ENCODE measurements around the gene LILRA1. TPM values are rescaled to one million over a fixed set of nuclear protein-coding genes. Genes with fewer than 3 reads are reported as not detected.
"Not testable (repeated sequence)": the region's sequence is repeated elsewhere in the genome, so short reads cannot be mapped to it uniquely, and the experiment has no call there.

LILRA1 gene
- total RNA-seq, 1 donor from 2014 or later = not detected

DNA sequence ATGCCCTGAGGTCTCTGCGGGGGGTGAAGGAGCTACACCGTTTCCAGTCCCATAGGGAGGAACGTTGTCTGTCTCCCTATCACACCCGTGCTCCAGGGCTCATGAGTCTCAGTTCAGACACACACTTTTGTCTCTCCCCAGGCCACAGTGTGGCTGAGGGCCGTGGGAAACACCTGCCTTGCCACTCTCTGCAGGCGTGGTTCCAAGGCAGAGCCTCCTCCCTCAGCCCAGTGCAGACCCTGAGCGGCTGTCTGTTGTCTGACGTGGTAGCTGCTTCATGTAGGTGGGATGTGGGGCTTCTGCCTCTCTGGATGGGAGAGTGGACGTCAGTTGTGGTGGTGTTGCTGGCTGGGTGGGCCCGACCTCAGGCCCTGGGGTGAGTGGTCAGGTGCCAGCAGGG lies 30.8 kb downstream of the LILRA1 start:
- DNase-seq (ENCODE audit: low read depth, low spot score) = not testable (repeated sequence)

DNA sequence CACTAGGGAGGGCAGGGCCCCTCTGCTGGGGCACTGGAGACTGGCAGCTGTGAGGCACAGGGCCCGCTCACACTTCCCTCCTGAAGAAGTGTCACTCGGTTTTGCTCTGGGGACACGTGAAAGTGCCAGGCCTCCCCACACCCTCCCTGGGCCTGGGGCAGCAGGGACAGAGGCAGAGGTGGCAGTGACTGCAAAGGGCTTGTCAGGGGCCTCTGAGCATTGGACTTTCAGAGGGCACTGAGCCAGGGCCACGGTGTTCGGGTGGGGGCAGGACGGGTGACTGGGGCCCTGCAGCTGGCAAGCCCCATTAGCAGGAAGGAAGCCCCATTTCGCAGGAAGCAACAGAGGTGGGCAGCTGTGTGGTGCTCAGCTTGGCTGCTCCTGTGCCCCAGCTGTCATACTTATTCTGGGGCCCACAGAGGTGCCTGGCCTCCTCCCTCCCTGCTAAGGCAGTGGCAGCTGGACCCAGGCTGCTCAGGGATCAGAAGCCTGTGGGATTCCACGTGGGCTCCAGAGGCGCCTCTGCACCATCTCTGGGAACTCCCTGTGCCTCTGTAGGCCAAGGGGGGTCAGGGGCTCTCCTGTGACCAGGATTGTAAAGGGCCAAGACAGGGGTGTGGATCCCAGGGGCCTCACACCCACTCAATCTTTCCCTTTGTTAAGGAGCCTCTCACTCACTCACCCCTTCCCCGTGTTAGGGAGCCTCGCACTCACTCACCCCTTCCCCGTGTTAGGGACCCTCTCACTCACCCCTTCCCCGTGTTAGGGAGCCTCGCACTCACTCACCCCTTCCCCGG lies 31.7 kb downstream of the LILRA1 start:
- not testable (repeated sequence) for DNase-seq (ENCODE audit: low read depth, low spot score)

- no peak for DNase-seq (ENCODE audit: low read depth, low spot score)
Observed at GRCh38 chr19:54626757-54627156, 33.3 kb downstream of the LILRA1 start.

GRCh38 chr19:54627912-54628311 lies 34.5 kb downstream of the LILRA1 start:
- not testable (repeated sequence) for DNase-seq (ENCODE audit: low read depth, low spot score)

DNA sequence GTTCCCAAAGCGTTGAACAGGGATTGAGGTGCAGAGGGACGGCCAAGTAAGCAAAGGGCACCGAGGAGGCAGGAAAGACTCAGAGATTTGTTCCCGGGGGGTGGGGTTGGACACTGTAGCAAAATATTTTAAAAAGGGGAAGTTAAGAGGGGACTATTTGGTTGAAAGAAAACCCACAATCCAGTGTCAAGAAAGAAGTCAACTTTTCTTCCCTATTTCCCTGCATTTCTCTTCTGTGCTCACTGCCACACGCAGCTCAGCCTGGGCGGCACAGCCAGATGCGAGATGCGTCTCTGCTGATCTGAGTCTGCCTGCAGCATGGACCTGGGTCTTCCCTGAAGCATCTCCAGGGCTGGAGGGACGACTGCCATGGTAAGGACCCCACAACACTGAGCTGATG lies 36.8 kb downstream of the LILRA1 start, which contains the start of gene LILRB1:
Gene LILRB1 (plus strand): TSS at position 223 of the 400 bp plus-strand sequence. CDS start 590 bp downstream, outside the sequence.
- not testable (repeated sequence) for DNase-seq (ENCODE audit: low read depth, low spot score)

DNA sequence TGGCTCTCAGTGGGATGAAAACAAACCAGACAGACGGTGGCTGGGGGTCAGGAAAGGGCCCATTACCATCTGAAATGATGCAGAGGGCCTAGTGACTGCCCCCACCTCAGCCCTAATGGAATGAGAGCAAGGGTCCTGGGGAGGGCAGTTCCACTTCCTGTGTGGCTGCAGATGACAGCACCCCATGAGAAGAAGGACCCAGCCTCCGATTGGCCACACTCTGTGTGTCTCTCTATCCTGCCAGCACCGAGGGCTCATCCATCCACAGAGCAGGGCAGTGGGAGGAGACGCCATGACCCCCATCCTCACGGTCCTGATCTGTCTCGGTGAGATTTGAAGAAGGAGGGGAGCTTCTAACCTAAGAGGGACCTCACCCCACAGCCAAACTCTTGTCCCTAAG lies 37.4 kb downstream of the LILRA1 start:
- DNase-seq (ENCODE audit: low read depth, low spot score) = no peak

GRCh38 chr19:54631489-54632337 lies 38.3 kb downstream of the LILRA1 start:
- not testable (repeated sequence) for DNase-seq (ENCODE audit: low read depth, low spot score)

GRCh38 chr19:54632517-54632916 lies 39.1 kb downstream of the LILRA1 start:
- not testable (repeated sequence) for DNase-seq (ENCODE audit: low read depth, low spot score)

DNA sequence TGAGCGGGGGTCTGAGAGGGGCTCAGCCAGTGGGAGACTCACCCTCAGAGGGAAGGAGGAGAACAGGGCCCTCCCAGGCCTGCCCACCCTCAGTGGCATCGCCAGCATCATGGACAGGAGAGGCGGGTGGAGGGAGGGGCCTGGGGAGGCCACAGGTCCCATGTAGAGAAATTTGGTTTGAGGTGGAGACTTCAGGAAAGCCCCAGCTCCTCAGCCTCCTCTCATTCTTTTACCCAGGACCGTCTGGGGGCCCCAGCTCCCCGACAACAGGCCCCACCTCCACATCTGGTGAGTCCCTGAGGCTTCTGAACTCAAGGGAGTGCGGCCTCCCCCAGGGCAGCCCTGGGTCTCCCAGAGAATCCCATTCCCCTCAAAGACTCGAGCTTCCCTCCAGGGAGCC lies 40.0 kb downstream of the LILRA1 start:
- no peak for DNase-seq (ENCODE audit: low read depth, low spot score)

GRCh38 chr19:54636081-54636480 lies 42.6 kb downstream of the LILRA1 start:
- not testable (repeated sequence) for DNase-seq (ENCODE audit: low read depth, low spot score)

- DNase-seq (ENCODE audit: low read depth, low spot score) = no peak
Observed at GRCh38 chr19:54638683-54639082, 45.3 kb downstream of the LILRA1 start.

DNA sequence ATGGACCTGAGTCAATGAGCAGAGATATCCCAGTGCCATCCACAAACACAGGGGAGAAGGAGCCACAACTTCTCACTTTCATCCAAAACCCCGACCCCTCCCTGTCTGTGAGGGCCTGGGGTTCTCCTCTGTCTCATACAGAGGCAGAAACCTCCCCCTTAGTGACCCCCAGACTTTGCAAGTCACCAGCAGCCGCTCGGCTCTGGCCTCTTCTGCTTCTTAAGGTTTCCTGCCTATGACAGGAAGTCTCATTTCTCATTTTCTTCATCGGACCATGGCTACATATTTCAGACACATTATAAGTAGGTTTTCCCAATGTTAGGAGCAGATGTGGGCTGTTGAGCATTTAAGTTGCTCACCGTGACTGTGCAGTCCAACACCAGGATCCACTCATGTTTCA lies 49.5 kb downstream of the LILRA1 start:
- not testable (repeated sequence) for DNase-seq (ENCODE audit: low read depth, low spot score)

DNA sequence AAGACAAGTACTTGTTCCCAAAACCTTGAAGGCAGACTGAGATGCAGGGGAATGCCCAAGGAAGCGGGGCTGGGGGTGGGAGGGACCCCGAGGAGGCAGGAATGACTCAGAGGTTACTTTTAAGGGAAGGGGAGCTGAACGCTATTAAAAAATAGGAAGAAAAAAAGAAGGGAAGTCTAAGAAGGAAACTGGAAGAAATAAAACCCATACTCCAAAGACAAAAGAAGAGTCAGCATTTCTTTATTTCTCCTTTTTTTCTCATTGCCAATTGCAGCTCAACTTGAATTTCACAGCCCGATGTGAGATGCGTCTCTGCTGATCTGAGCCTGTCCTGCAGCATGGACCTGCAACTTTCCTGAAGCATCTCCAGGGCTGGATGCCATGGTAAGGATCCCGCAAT lies 50.2 kb downstream of the LILRA1 start:
- DNase-seq (ENCODE audit: low read depth, low spot score) = not testable (repeated sequence)

DNA sequence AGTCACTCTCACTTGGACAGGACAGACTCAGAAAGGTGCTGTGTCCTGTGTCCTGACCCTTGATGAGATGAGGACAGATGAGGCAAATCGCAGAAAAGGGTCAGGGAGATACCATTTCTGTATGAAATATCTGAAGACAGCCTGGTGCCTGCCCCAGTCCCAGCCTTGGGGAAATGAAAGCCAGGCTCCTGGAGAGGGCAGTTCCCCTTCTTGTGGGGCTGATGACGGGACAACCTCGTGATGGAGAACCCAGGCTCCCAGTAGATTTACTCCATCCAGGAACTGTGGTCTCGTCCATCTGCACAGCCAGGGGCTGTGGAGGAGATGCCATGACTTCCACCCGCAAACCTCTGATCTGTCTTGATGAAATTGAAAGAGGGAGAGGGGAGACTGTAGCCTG lies 50.6 kb downstream of the LILRA1 start:
- no peak for DNase-seq (ENCODE audit: low read depth, low spot score)

GRCh38 chr19:54646331-54646841 lies 53.0 kb downstream of the LILRA1 start:
- DNase-seq (ENCODE audit: low read depth, low spot score) = no peak

DNA sequence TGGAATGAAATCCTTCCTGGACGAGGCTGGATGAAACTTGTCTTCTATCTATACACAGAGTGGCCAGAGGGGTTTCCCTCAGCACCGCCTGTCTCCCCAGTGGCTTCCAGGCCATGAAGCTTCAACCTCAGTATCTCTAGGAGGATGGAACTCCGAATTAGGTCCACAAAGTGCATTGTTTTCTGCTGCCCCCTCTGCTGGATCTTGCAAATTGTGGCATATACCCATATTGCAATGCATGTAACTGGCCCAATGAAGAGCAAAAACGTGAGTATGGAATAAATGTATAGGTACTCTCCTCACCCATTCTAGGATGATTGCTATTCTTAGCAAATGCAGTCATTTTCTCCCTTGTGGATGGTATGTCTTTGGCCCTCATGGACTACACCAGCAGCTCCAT lies 54.7 kb downstream of the LILRA1 start:
- DNase-seq (ENCODE audit: low read depth, low spot score) = no peak

DNA sequence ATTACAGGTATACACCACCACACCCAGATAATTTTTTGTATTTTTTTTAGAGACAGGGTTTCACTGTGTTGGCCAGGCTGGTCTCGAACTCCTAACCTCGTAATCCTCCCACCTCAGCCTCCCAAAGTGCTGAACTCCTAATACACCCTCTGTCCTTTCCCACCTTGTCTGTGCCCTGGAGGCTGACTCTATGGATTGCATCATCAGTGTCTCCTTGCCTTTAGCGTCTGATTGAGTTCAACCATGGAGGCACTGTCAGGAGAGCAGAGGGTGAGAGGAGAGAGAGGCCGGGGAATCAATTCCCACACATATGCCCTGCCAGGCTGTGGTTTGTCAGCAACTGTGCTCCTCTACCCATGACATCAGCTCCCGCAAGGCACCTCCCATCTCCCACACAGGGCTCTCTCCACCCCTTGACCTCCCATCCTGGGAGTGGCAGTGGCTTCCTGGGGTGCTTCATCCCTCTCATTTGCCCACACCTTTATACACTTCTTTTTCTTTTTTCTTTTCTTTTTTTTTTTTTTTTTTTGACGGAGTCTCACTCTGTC lies 56.8 kb downstream of the LILRA1 start:
- DNase-seq (ENCODE audit: low read depth, low spot score) = no peak

Other genes starting within 250 kb of the LILRA1 start
- gene LAIR1, start 228.7 kb upstream of the LILRA1 start, total RNA-seq = not detected in 2 replicates
- not detected in 2 replicates for gene TTYH1, start 178.2 kb upstream of the LILRA1 start, total RNA-seq
- 26.8 and 33.6 TPM in 2 replicates for gene LENG8, start 144.4 kb upstream of the LILRA1 start, total RNA-seq
- gene LENG9, start 129.9 kb upstream of the LILRA1 start, total RNA-seq = 6.8 and 7.9 TPM in 2 replicates
- gene CDC42EP5, start 120.3 kb upstream of the LILRA1 start, total RNA-seq = 30.2 and 35.7 TPM in 2 replicates
- gene LAIR2, start 90.8 kb upstream of the LILRA1 start, total RNA-seq = not detected in 2 replicates
- not detected in 2 replicates for gene LILRA2, start 19.8 kb upstream of the LILRA1 start, total RNA-seq
- not detected in 2 replicates for gene LILRB1, start 36.9 kb downstream of the LILRA1 start, total RNA-seq
- not detected in 2 replicates for gene LILRB4, start 69.4 kb downstream of the LILRA1 start, total RNA-seq
- not detected in 2 replicates for gene KIR3DL3, start 130.8 kb downstream of the LILRA1 start, total RNA-seq
- gene KIR2DL3, start 144.9 kb downstream of the LILRA1 start, total RNA-seq = not detected in 2 replicates
- not detected in 2 replicates for gene KIR2DL1, start 176.2 kb downstream of the LILRA1 start, total RNA-seq
- gene KIR2DL4, start 210.0 kb downstream of the LILRA1 start, total RNA-seq = not detected in 2 replicates
- gene KIR3DL1, start 222.8 kb downstream of the LILRA1 start, total RNA-seq = not detected in 2 replicates
- gene KIR2DS4, start 239.0 kb downstream of the LILRA1 start, total RNA-seq = not detected in 2 replicates

All from pulmonary artery endothelial cell (primary cell).